ENCODE measurements around the gene KIRREL3. TPM values are rescaled to one million over a fixed set of nuclear protein-coding genes. Genes with fewer than 3 reads are reported as not detected.
A peak's percentile ranks its signal among the peaks of the same experiment; 100 is the strongest.

The KIRREL3 gene
- total RNA-seq, 1 experiment from 2014 or later = 2.2 TPM

- Histone ChIP-seq H3F3A (ENCODE audit: insufficient read depth, low read depth) (no peaks in the 10 kb centered on the region), H3K36me3 (ENCODE audit: low read depth) (no peaks in the 10 kb centered on the region), H3K4me3 (no peak overlapping the region), H3K27ac (no peak overlapping the region), H3K9me2 (ENCODE audit: insufficient read depth) (no peaks in the 10 kb centered on the region), H3K4me2 (no peak overlapping the region), H2AFZ (no peak overlapping the region), H3K79me2 (ENCODE audit: low read depth) (no peaks in the 10 kb centered on the region), H3K9me3 (ENCODE audit: insufficient read depth, low read depth) (no peaks in the 10 kb centered on the region), H4K20me1 (ENCODE audit: insufficient read depth) (no peaks in the 10 kb centered on the region), H3K27me3 (ENCODE audit: insufficient read depth, low read depth) (peaks cover 97% of the 10 kb centered on the region), H3K4me1 (replicated peaks; ENCODE audit: insufficient read depth) (no peaks in the 10 kb centered on the region)
- DNase-seq = no peak
- ChIA-PET POLR2A (ENCODE audit: unreplicated experiment) (no interaction called here), CTCF (no interaction called here)
- BruUV-seq (replicated peaks) = no TSS peak
- intact Hi-C loops (cut with micrococcal nuclease; ENCODE audit: unreplicated experiment) = no loop called here
- TF ChIP-seq EZH2 (IDR thresholded peaks at IDR 0.05; ENCODE audit: low read depth) = no peak
- TF ChIP-seq CTCF (conservative IDR thresholded peaks at IDR 0.05) = no peak
These were observed 413.0 kb downstream of the KIRREL3 start for GRCh38 chr11:126587541-126587940.

- H4K20me1 ChIP-seq (ENCODE audit: insufficient read depth) = no peaks in the 10 kb centered on the region
- no peak overlapping the region for H3K4me3 ChIP-seq
- no TSS peak for BruUV-seq (replicated peaks)
- H3K4me1 ChIP-seq (replicated peaks; ENCODE audit: insufficient read depth) = no peaks in the 10 kb centered on the region
- H3K27me3 ChIP-seq (ENCODE audit: insufficient read depth, low read depth) = peaks cover 92% of the 10 kb centered on the region
- H2AFZ ChIP-seq = no peak overlapping the region
- DNase-seq = peak; percentile 45 to 62
- no peaks in the 10 kb centered on the region for H3K79me2 ChIP-seq (ENCODE audit: low read depth)
- CTCF ChIA-PET = interaction anchor here (0.8 kb wide), 1 partner anchor 130 kb away, joined by 6 read pairs; no protein-coding TSS in a partner anchor
- no peak overlapping the region for H3K4me2 ChIP-seq
- no peaks in the 10 kb centered on the region for H3K9me2 ChIP-seq (ENCODE audit: insufficient read depth)
- no peaks in the 10 kb centered on the region for H3K36me3 ChIP-seq (ENCODE audit: low read depth)
- H3K9me3 ChIP-seq (ENCODE audit: insufficient read depth, low read depth) = no peaks in the 10 kb centered on the region
- H3K27ac ChIP-seq = no peak overlapping the region
- TF ChIP-seq EZH2 (IDR thresholded peaks at IDR 0.05; ENCODE audit: low read depth) (no peak), CTCF (conservative IDR thresholded peaks at IDR 0.05) (no peak)
- POLR2A ChIA-PET (ENCODE audit: unreplicated experiment) = interaction anchor here (0.7 kb wide), 1 partner anchor 308 kb away, joined by 4 read pairs; no protein-coding TSS in a partner anchor
- intact Hi-C loops (cut with micrococcal nuclease; ENCODE audit: unreplicated experiment) = no loop called here
- H3F3A ChIP-seq (ENCODE audit: insufficient read depth, low read depth) = no peaks in the 10 kb centered on the region
These were observed 414.6 kb downstream of the KIRREL3 start for GRCh38 chr11:126585774-126586491.

- H3K27ac ChIP-seq = no peak overlapping the region
- intact Hi-C loops (cut with micrococcal nuclease; ENCODE audit: unreplicated experiment) = no loop called here
- POLR2A ChIA-PET (ENCODE audit: unreplicated experiment) = no interaction called here
These were observed 415.2 kb downstream of the KIRREL3 start for GRCh38 chr11:126585388-126585773.

More at GRCh38 chr11:126585388-126585773, 415.2 kb downstream of the KIRREL3 start:
- Histone ChIP-seq H3K9me2 (ENCODE audit: insufficient read depth) (no peaks in the 10 kb centered on the region), H3K36me3 (ENCODE audit: low read depth) (no peaks in the 10 kb centered on the region), H3K4me2 (no peak overlapping the region), H3K4me1 (replicated peaks; ENCODE audit: insufficient read depth) (no peaks in the 10 kb centered on the region), H3K27me3 (ENCODE audit: insufficient read depth, low read depth) (peaks cover 88% of the 10 kb centered on the region), H3K9me3 (ENCODE audit: insufficient read depth, low read depth) (no peaks in the 10 kb centered on the region), H3F3A (ENCODE audit: insufficient read depth, low read depth) (no peaks in the 10 kb centered on the region), H3K4me3 (no peak overlapping the region), H3K79me2 (ENCODE audit: low read depth) (no peaks in the 10 kb centered on the region), H2AFZ (no peak overlapping the region), H4K20me1 (ENCODE audit: insufficient read depth) (no peaks in the 10 kb centered on the region)
- no peak for DNase-seq
- no TSS peak for BruUV-seq (replicated peaks)
- CTCF ChIA-PET = interaction anchor here (0.8 kb wide), 1 partner anchor 131 kb away, joined by 6 read pairs; no protein-coding TSS in a partner anchor
- TF ChIP-seq CTCF (conservative IDR thresholded peaks at IDR 0.05) = no peak
- TF ChIP-seq EZH2 (IDR thresholded peaks at IDR 0.05; ENCODE audit: low read depth) = no peak
